GM18867 (cell line): Measurements from ENCODE around the gene MYO5A.

Experiments used
- ATAC-seq: cut with Tn5 transposase; IDR thresholded peaks from one replicate; pipeline ENCODE4 v1.9.1; 2021; ENCODE audit warnings: mild to moderate bottlenecking, moderate library complexity; ENCODE audit not compliant: unreplicated experiment

The MYO5A gene

GRCh38 chr15:52338058-52338457, 190.6 kb downstream of the MYO5A start:
- no peak for ATAC-seq

DNA sequence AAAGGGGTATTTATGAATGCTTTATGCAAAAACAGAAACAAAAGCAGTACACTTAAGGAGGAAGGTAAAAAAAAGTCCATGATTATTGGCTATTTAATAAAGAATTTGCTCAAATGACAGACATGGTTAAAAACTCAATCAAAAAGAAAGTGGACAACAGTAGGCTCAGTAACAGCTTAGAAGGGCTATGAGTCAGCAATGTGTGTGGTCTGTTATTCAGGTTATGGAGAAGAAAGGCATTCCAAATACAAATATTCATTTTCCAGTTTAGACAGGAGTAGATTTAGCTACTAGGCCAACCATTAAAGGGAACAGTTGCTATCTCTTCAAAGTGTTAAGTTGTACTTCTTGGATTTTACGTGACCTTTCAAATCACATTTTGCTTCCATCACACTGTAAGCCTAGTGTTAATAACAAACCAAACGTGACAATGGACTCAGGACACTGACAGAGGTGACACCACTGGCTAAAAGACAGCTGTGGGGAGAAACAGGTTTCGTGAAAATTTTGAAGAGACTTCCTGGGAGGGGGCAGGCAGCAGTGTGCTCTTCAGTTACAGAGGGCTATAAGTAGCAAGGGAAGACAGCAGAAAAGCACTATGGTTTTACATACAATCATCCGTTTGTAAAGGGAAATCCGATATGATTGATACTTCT, 191.4 kb downstream of the MYO5A start:
- no peak for ATAC-seq

GRCh38 chr15:52336529-52336928, 192.2 kb downstream of the MYO5A start:
- no peak for ATAC-seq

DNA sequence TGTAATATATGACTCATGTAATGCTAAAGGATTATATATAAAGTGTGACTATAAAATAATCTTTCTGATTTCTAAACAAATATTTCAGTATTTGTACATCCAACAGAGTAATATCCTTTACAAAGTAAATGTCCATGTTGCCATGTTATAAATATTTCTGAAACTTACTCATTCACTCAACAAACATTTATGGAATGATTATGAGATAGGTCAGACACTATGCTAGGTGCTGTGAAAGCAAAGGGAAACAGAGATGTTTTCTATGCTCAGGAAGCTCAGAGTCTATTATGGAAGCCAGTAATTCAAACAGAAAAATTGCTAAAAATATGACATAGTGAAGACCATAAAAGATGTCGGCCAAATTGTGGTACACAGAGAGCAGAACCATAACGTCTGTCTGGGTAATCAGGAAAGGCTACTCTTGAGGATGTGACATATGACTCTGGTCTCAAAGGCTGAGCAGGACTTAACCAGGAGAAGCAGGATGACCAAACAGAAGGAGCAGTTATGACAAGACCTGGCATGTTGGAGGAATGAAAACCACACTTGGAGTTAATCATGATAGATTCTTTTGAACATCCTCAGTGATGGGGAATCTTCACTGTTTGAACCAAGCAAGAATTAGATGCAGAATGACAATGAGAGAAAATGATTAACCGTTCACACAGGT, 194.1 kb downstream of the MYO5A start:
- no peak for ATAC-seq

DNA sequence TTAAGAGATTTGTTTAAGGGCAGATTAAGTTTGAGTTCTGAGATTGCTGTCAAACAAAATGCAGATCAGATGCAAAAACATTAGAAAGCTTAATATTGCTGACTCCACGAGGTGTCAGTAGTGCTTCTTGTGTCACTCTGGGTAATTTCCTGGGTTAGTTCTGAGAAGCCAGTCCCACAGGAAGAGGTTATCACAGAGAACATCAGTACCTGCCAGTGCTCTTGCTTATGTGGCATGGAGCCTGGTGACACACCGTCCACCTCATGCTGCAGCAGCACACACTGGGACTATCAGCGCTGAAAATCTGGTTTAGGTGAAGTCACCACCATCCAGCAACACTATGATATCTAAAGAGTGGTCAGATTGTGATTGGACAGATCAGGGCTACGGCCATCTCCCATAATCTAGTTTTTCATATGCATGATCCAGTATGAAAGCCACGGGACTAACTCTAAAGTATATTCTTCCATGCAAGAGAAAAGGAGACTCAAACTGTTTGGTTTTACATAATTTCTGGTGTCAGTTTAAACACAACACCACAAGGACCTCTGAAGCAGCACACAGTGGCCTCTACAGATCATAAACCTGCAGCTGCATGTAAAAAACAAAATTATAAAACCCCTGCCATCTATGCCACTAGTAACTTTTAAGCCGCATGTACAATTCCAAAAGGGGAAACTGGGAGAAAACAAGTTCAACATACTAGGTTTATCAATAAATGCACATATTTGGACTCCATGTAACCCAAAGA, 197.0 kb downstream of the MYO5A start:
- peak; percentile 86 for ATAC-seq

DNA sequence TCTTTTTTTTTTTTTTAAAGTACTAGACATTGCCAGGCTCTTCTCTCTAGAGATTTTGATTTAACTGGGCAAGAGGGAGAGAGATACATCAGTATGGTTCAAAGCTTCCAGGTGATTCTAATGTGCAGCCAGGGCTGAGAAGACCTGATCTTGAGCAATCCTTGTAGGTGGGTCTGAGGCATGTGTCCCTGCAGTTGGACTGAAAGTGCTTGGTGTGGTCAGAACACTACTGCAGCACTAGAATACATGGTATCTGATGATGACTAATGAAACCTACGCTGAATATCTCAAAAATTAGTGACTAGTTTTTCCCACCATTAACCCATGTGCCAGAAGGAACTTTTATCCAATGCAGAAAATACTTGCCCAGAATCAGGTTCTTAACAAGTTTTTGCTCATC, 198.7 kb downstream of the MYO5A start:
- no peak for ATAC-seq

DNA sequence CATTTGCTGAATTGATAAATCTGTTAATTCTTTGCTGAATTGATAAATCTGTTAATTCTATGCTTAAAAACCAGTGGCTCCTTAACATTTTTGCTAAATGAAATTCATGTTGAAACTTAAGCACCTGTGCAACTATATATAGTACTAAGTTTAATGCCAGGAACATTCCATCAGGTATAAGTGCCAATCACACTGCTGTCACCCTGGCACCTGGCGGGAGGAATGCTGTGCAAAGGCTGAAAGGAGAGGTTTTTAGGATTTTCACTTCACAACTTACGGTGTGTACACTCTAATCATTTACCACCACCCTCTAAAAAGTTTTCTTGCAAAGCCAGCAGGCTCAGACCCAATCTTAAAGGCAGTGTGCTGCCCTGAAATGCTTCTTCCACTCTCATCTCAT, 199.5 kb downstream of the MYO5A start:
- no peak for ATAC-seq

GRCh38 chr15:52328680-52329079, 200.0 kb downstream of the MYO5A start:
- no peak for ATAC-seq

- no peak for ATAC-seq
Measured at GRCh38 chr15:52326756-52327155, 201.9 kb downstream of the MYO5A start.

DNA sequence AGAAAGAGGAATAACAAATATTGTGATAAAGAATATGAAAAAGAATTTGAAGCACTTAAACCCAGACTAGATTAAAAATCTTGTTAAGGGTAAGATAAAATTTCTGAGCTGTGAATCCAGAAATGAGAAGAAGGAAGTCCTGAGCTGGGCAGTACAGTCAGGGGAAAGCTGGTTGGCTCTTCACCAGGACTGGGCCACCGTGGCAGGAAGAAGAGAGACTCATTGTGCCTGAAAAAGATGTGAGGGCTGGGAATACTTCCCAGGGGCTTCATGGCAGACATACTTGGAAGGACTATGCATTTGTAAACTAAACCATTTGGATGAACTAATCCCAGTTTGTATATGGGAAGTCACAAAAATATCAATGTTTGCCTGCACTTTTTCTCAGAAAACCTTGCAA, 204.6 kb downstream of the MYO5A start:
- ATAC-seq: no peak

DNA sequence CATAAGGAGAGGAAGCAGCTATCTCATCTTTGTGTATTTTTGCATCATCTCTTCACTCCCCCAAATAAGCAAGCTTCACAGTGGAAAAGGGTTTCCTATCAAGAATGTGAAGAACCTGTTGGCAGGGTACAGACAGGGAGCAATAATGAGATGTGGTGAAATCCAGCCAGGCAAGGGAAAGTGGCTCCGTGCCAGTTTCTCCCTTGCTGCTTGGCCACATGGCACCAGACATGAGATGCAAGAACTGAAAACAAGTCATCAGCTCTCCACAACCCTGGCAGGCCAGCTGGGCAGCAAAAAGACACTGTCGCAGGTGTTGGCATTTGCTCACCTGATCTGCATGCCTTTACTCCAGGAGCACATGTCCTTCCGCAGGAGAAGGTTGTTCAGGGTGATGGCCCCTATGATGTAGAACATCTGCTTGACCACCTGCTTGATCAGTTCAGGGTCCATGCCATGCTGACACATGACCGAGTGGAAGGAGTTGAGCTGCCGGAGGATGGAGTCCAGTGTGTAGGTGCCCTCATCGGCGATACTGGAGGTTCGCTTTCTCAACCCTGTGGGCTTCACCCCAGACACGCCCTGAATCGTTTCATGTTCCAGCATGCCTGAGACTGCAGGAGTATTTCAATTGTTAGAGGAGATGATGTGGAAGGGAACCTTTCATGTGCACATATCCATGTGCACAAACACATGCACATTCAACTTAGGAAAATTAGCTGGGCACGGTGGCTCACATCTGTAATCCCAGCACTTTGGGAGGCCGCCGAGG, 209.8 kb downstream of the MYO5A start:
- ATAC-seq: no peak

GRCh38 chr15:52317688-52318087, 211.0 kb downstream of the MYO5A start:
- no peak for ATAC-seq

DNA sequence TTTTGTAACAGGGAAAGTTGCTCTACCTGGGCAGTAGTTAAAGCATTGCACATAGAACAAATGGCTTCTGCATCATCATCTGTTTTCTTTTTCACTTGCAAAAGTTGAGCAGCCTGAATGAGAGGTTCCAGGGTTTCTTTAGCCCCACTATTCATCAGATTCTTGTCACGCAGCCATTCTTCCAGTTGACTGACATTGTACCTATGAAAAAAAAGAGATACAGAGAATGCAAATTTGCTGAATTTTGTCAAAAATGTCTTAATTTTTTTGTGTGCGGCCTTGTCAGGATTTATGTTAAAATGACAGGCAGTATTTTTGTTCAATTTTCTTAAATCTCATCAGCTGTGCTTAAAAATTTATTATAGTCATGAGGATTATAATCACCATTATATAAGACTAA, 211.7 kb downstream of the MYO5A start:
- no peak for ATAC-seq

DNA sequence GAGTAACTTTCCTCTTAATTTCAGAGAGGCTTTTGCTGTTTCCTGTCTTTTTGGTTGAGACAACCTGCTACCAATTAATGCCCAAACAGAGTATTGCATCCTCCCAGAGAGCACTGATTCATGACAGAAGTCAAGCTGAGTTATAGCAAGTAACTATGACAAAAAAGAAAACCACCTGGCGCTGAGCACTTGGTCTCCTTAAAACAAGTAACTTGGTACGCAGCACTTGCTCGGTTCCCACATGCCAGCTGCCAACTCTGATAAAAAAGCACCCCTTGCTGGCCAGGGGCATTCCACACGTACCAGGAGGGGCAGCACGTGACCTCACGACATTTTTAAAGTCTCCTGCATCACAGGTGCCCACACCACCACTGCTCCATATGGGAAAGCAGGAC, 219.5 kb downstream of the MYO5A start:
- peak; percentile 61 for ATAC-seq

GRCh38 chr15:52308446-52309153, 220.1 kb downstream of the MYO5A start:
- peak; percentile 83 for ATAC-seq

DNA sequence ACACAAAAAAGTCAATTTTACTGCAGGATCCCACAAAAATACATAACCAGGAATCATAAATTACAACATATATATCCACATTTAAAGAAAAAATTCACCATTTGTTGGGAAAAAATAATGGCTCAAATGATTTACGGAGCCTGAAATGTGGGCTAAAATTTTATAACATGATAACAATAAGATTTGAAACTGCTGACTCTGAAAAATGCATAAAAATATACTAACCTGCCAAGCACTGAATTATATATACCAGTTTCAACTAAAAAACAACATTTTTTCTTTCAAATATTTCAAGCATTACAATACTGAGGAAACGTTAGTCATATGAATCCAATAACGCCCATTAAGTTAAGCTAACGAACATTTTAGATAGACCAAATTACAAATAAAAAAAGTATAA, 220.8 kb downstream of the MYO5A start:
- ATAC-seq: no peak

DNA sequence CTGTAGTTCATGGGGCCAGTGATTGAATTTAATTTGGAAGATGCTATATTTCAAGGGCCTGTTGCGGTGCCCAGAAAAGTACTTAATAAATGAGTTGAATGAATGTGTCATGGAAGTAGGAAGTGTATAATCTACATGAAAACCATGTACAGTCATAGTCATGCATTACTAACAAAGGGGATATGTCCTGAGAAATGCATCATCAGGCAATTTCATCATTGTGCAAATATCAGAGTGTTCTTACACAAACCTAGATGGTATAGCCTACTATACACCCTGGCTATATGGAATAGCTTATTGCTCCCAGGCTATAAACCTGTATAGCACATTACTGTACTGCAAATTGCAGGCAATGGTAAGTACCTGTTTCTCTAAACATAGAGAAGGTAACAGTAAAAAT, 222.4 kb downstream of the MYO5A start:
- ATAC-seq: no peak

- no peak for ATAC-seq
Measured at GRCh38 chr15:52303093-52303772, 225.4 kb downstream of the MYO5A start.

- no peak for ATAC-seq
Measured at GRCh38 chr15:52301265-52301847, 227.3 kb downstream of the MYO5A start.
